ENCODE data around the gene OPCML.

The OPCML gene

GRCh38 chr11:133559382-133559781, 27.1 kb upstream of the OPCML start:
- H3K4me1 ChIP-seq (ENCODE audit: control insufficient read depth, insufficient read depth, low read length, unreplicated experiment): no peaks in the 10 kb centered on the region
- H3K79me2 ChIP-seq (ENCODE audit: control insufficient read depth, insufficient read depth, low read length, unreplicated experiment): no peaks in the 10 kb centered on the region
- H3K27ac ChIP-seq (ENCODE audit: low read depth, low read length): no peak overlapping the region
- H3K4me3 ChIP-seq (ENCODE audit: low read depth, low read length): no peak overlapping the region
- H3K27me3 ChIP-seq (ENCODE audit: insufficient read depth, low read length): no peaks in the 10 kb centered on the region
- H2AFZ ChIP-seq (ENCODE audit: low read length, unreplicated experiment): no peak overlapping the region
- no peaks in the 10 kb centered on the region for H3K36me3 ChIP-seq (ENCODE audit: insufficient read depth, low read length)

GRCh38 chr11:133555034-133555433, 22.7 kb upstream of the OPCML start:
- Histone ChIP-seq H3K36me3 (ENCODE audit: insufficient read depth, low read length) (no peaks in the 10 kb centered on the region), H2AFZ (ENCODE audit: low read length, unreplicated experiment) (no peak overlapping the region), H3K79me2 (ENCODE audit: control insufficient read depth, insufficient read depth, low read length, unreplicated experiment) (no peaks in the 10 kb centered on the region), H3K27me3 (ENCODE audit: insufficient read depth, low read length) (no peaks in the 10 kb centered on the region), H3K4me3 (ENCODE audit: low read depth, low read length) (no peak overlapping the region), H3K4me1 (ENCODE audit: control insufficient read depth, insufficient read depth, low read length, unreplicated experiment) (no peaks in the 10 kb centered on the region), H3K27ac (ENCODE audit: low read depth, low read length) (no peak overlapping the region)

- Histone ChIP-seq H3K36me3 (ENCODE audit: insufficient read depth, low read length) (no peaks in the 10 kb centered on the region), H3K79me2 (ENCODE audit: control insufficient read depth, insufficient read depth, low read length, unreplicated experiment) (no peaks in the 10 kb centered on the region), H3K27ac (ENCODE audit: low read depth, low read length) (no peak overlapping the region), H2AFZ (ENCODE audit: low read length, unreplicated experiment) (no peak overlapping the region), H3K27me3 (ENCODE audit: insufficient read depth, low read length) (no peaks in the 10 kb centered on the region), H3K4me1 (ENCODE audit: control insufficient read depth, insufficient read depth, low read length, unreplicated experiment) (no peaks in the 10 kb centered on the region), H3K4me3 (ENCODE audit: low read depth, low read length) (no peak overlapping the region)
These were observed 21.8 kb upstream of the OPCML start for GRCh38 chr11:133553885-133554740.

GRCh38 chr11:133552938-133553337, 20.6 kb upstream of the OPCML start:
- no peaks in the 10 kb centered on the region for H3K79me2 ChIP-seq (ENCODE audit: control insufficient read depth, insufficient read depth, low read length, unreplicated experiment)
- no peak overlapping the region for H3K4me3 ChIP-seq (ENCODE audit: low read depth, low read length)
- no peaks in the 10 kb centered on the region for H3K27me3 ChIP-seq (ENCODE audit: insufficient read depth, low read length)

GRCh38 chr11:133551064-133551463, 18.8 kb upstream of the OPCML start:
- Histone ChIP-seq H3K36me3 (ENCODE audit: insufficient read depth, low read length) (no peaks in the 10 kb centered on the region), H3K4me3 (ENCODE audit: low read depth, low read length) (no peak overlapping the region), H3K27ac (ENCODE audit: low read depth, low read length) (no peak overlapping the region), H2AFZ (ENCODE audit: low read length, unreplicated experiment) (no peak overlapping the region), H3K79me2 (ENCODE audit: control insufficient read depth, insufficient read depth, low read length, unreplicated experiment) (no peaks in the 10 kb centered on the region), H3K4me1 (ENCODE audit: control insufficient read depth, insufficient read depth, low read length, unreplicated experiment) (no peaks in the 10 kb centered on the region), H3K27me3 (ENCODE audit: insufficient read depth, low read length) (no peaks in the 10 kb centered on the region)

More at GRCh38 chr11:133552938-133553337, 20.6 kb upstream of the OPCML start:
- H2AFZ ChIP-seq (ENCODE audit: low read length, unreplicated experiment): no peak overlapping the region
- H3K36me3 ChIP-seq (ENCODE audit: insufficient read depth, low read length): no peaks in the 10 kb centered on the region
- H3K4me1 ChIP-seq (ENCODE audit: control insufficient read depth, insufficient read depth, low read length, unreplicated experiment): no peaks in the 10 kb centered on the region
- H3K27ac ChIP-seq (ENCODE audit: low read depth, low read length): no peak overlapping the region

GRCh38 chr11:133549826-133550225, 17.5 kb upstream of the OPCML start:
- H2AFZ ChIP-seq (ENCODE audit: low read length, unreplicated experiment): no peak overlapping the region
- H3K27me3 ChIP-seq (ENCODE audit: insufficient read depth, low read length): no peaks in the 10 kb centered on the region
- H3K36me3 ChIP-seq (ENCODE audit: insufficient read depth, low read length): no peaks in the 10 kb centered on the region
- H3K4me1 ChIP-seq (ENCODE audit: control insufficient read depth, insufficient read depth, low read length, unreplicated experiment): no peaks in the 10 kb centered on the region
- H3K4me3 ChIP-seq (ENCODE audit: low read depth, low read length): no peak overlapping the region
- H3K27ac ChIP-seq (ENCODE audit: low read depth, low read length): no peak overlapping the region
- no peaks in the 10 kb centered on the region for H3K79me2 ChIP-seq (ENCODE audit: control insufficient read depth, insufficient read depth, low read length, unreplicated experiment)

GRCh38 chr11:133548641-133549040, 16.3 kb upstream of the OPCML start:
- Histone ChIP-seq H2AFZ (ENCODE audit: low read length, unreplicated experiment) (no peak overlapping the region), H3K27ac (ENCODE audit: low read depth, low read length) (no peak overlapping the region), H3K4me3 (ENCODE audit: low read depth, low read length) (no peak overlapping the region), H3K79me2 (ENCODE audit: control insufficient read depth, insufficient read depth, low read length, unreplicated experiment) (no peaks in the 10 kb centered on the region), H3K27me3 (ENCODE audit: insufficient read depth, low read length) (no peaks in the 10 kb centered on the region), H3K4me1 (ENCODE audit: control insufficient read depth, insufficient read depth, low read length, unreplicated experiment) (no peaks in the 10 kb centered on the region), H3K36me3 (ENCODE audit: insufficient read depth, low read length) (no peaks in the 10 kb centered on the region)

- H3K27me3 ChIP-seq (ENCODE audit: insufficient read depth, low read length): no peaks in the 10 kb centered on the region
- no peaks in the 10 kb centered on the region for H3K79me2 ChIP-seq (ENCODE audit: control insufficient read depth, insufficient read depth, low read length, unreplicated experiment)
- H2AFZ ChIP-seq (ENCODE audit: low read length, unreplicated experiment): no peak overlapping the region
- no peaks in the 10 kb centered on the region for H3K4me1 ChIP-seq (ENCODE audit: control insufficient read depth, insufficient read depth, low read length, unreplicated experiment)
- no peak overlapping the region for H3K4me3 ChIP-seq (ENCODE audit: low read depth, low read length)
- no peaks in the 10 kb centered on the region for H3K36me3 ChIP-seq (ENCODE audit: insufficient read depth, low read length)
- no peak overlapping the region for H3K27ac ChIP-seq (ENCODE audit: low read depth, low read length)
These were observed 15.7 kb upstream of the OPCML start for GRCh38 chr11:133547808-133548494.

GRCh38 chr11:133545199-133545803, 13.0 kb upstream of the OPCML start:
- no peak overlapping the region for H3K4me3 ChIP-seq (ENCODE audit: low read depth, low read length)
- no peaks in the 10 kb centered on the region for H3K4me1 ChIP-seq (ENCODE audit: control insufficient read depth, insufficient read depth, low read length, unreplicated experiment)
- no peaks in the 10 kb centered on the region for H3K36me3 ChIP-seq (ENCODE audit: insufficient read depth, low read length)
- H2AFZ ChIP-seq (ENCODE audit: low read length, unreplicated experiment): no peak overlapping the region
- H3K27ac ChIP-seq (ENCODE audit: low read depth, low read length): no peak overlapping the region
- no peaks in the 10 kb centered on the region for H3K79me2 ChIP-seq (ENCODE audit: control insufficient read depth, insufficient read depth, low read length, unreplicated experiment)
- H3K27me3 ChIP-seq (ENCODE audit: insufficient read depth, low read length): no peaks in the 10 kb centered on the region

GRCh38 chr11:133541720-133542095, 9.4 kb upstream of the OPCML start:
- Histone ChIP-seq H3K27ac (ENCODE audit: low read depth, low read length) (no peak overlapping the region), H3K4me1 (ENCODE audit: control insufficient read depth, insufficient read depth, low read length, unreplicated experiment) (no peaks in the 10 kb centered on the region), H2AFZ (ENCODE audit: low read length, unreplicated experiment) (no peak overlapping the region), H3K79me2 (ENCODE audit: control insufficient read depth, insufficient read depth, low read length, unreplicated experiment) (no peaks in the 10 kb centered on the region), H3K36me3 (ENCODE audit: insufficient read depth, low read length) (no peaks in the 10 kb centered on the region), H3K4me3 (ENCODE audit: low read depth, low read length) (no peak overlapping the region), H3K27me3 (ENCODE audit: insufficient read depth, low read length) (no peaks in the 10 kb centered on the region)
